ENCODE results near the gene PRKAG2.
"Not testable (repeated sequence)": the region's sequence is repeated elsewhere in the genome, so short reads cannot be mapped to it uniquely, and the experiment has no call there.

PRKAG2 gene

GRCh38 chr7:151797667-151798307 lies 79.1 kb downstream of the PRKAG2 start:
- not testable (repeated sequence) for DNase-seq

- no peak for DNase-seq
Measured at GRCh38 chr7:151796871-151797537, 79.9 kb downstream of the PRKAG2 start.

GRCh38 chr7:151796091-151796870 lies 80.6 kb downstream of the PRKAG2 start:
- peak; percentile 71 for DNase-seq

- DNase-seq, result no peak
Measured at GRCh38 chr7:151795168-151795811, 81.6 kb downstream of the PRKAG2 start.

GRCh38 chr7:151794508-151795167 lies 82.3 kb downstream of the PRKAG2 start:
- no peak for DNase-seq

- no peak for DNase-seq
Measured at GRCh38 chr7:151793991-151794507, 82.9 kb downstream of the PRKAG2 start.

GRCh38 chr7:151793531-151793951 lies 83.4 kb downstream of the PRKAG2 start:
- DNase-seq, result no peak

- no peak for DNase-seq
Measured at GRCh38 chr7:151792636-151793035, 84.3 kb downstream of the PRKAG2 start.

GRCh38 chr7:151792086-151792485 lies 84.8 kb downstream of the PRKAG2 start:
- DNase-seq, result no peak

- no peak for DNase-seq
Measured at GRCh38 chr7:151790830-151791620, 85.9 kb downstream of the PRKAG2 start.

GRCh38 chr7:151790095-151790829 lies 86.7 kb downstream of the PRKAG2 start:
- DNase-seq, result no peak

- no peak for DNase-seq
Measured at GRCh38 chr7:151789380-151789947, 87.5 kb downstream of the PRKAG2 start.

GRCh38 chr7:151787348-151787747 lies 89.6 kb downstream of the PRKAG2 start:
- no peak for DNase-seq

- no peak for DNase-seq
Measured at GRCh38 chr7:151786936-151787335, 90.0 kb downstream of the PRKAG2 start.

GRCh38 chr7:151786241-151786640 lies 90.7 kb downstream of the PRKAG2 start:
- no peak for DNase-seq

GRCh38 chr7:151785681-151785965 lies 91.3 kb downstream of the PRKAG2 start:
- no peak for DNase-seq

- no peak for DNase-seq
Measured at GRCh38 chr7:151784853-151785680, 91.8 kb downstream of the PRKAG2 start.

GRCh38 chr7:151783958-151784575 lies 92.8 kb downstream of the PRKAG2 start:
- no peak for DNase-seq

Data from 8988T (cell line).